Activated T-cell treated with anti-CD3 and anti-CD28 coated beads, Interleukin-2, amount 50 U/mL, for 72 hours (primary cell): ENCODE results near the gene KCND2. TPM values are rescaled to one million over a fixed set of nuclear protein-coding genes. Genes with fewer than 3 reads are reported as not detected.

Experiments
- ATAC-seq, 2 donors: fragments of 150-1000 bp; cut with Tn5 transposase; replicated peaks in 1 of 2; 2 replicates each; pipeline ENCODE4 v1.10.0; 2021; ENCODE audit warnings: moderate library complexity in 2 of 2, mild to moderate bottlenecking in 1 of 2
- DNase-seq, 2 donors: peaks; one replicate each; pipeline ENCODE4 v3.0.0; 2021 to 2022; ENCODE audit warnings: mixed read lengths in 1 of 2
- H3K27ac Mint-ChIP-seq: one replicate; pipeline ENCODE4 v1.8.0; 2022; ENCODE audit warnings: mild to moderate bottlenecking, moderate library complexity, mixed read lengths
- H3K27me3 Mint-ChIP-seq: one replicate; pipeline ENCODE4 v1.8.0; 2022; ENCODE audit warnings: low read depth, mixed read lengths
- H3K36me3 Mint-ChIP-seq, 2 donors: one replicate each; pipeline ENCODE4 v1.8.0; 2022; ENCODE audit warnings: mixed read lengths in 2 of 2, mild to moderate bottlenecking in 1 of 2; ENCODE audit not compliant: insufficient read depth in 2 of 2
- H3K4me1 Mint-ChIP-seq: one replicate; pipeline ENCODE4 v1.8.0; 2022; ENCODE audit warnings: low read depth, mixed read lengths
- H3K4me3 Mint-ChIP-seq, 2 donors: one replicate each; pipeline ENCODE4 v1.8.0; 2022; ENCODE audit warnings: mild to moderate bottlenecking in 2 of 2, mixed read lengths in 2 of 2, moderate library complexity in 2 of 2
- H3K9me3 Mint-ChIP-seq, 2 donors: one replicate each; pipeline ENCODE4 v1.8.0; 2022; ENCODE audit warnings: mixed read lengths in 2 of 2
- total RNA-seq, 2 donors: library from RNA; stranded (reverse); gene quantifications; one replicate each; pipeline ENCODE4 v1.2.3, GENCODE V29; 2022

Gene KCND2
- total RNA-seq, 2 donors from 2014 or later, result not detected

DNA sequence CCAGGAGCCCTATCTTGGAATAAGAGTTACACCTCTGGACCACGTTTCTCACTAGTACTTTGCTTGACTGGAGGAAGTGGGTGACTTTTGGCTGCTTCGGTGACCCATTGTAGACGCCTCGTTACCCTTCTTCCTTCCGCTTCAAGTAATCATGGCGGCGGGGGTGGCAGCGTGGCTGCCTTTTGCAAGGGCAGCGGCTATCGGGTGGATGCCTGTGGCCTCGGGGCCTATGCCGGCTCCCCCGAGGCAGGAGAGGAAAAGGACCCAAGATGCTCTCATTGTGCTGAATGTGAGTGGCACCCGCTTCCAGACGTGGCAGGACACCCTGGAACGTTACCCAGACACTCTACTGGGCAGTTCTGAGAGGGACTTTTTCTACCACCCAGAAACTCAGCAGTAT lies 1.5 kb downstream of the KCND2 start:
- peaks cover 40% of the 10 kb centered on the region for H3K27me3 Mint-ChIP-seq
- ATAC-seq, result no peak
- H3K27ac Mint-ChIP-seq, result no peak overlapping the region
- peaks cover 3% of the 10 kb centered on the region for H3K4me1 Mint-ChIP-seq
- peaks cover 0 to 2% of the 10 kb centered on the region in 2 donors for H3K9me3 Mint-ChIP-seq
- no peak overlapping the region for H3K4me3 Mint-ChIP-seq
- DNase-seq, result no peak
- H3K36me3 Mint-ChIP-seq, result peaks cover 0 to 2% of the 10 kb centered on the region in 2 donors

- DNase-seq (no peak), ATAC-seq (no peak)
- Mint-ChIP-seq H3K9me3 (peaks cover 0 to 2% of the 10 kb centered on the region in 2 donors), H3K36me3 (peaks cover 0 to 2% of the 10 kb centered on the region in 2 donors), H3K27me3 (peaks cover 40% of the 10 kb centered on the region), H3K4me3 (no peak overlapping the region), H3K27ac (no peak overlapping the region), H3K4me1 (peaks cover 3% of the 10 kb centered on the region)
Observed at GRCh38 chr7:120274899-120275298, 1.9 kb downstream of the KCND2 start.

DNA sequence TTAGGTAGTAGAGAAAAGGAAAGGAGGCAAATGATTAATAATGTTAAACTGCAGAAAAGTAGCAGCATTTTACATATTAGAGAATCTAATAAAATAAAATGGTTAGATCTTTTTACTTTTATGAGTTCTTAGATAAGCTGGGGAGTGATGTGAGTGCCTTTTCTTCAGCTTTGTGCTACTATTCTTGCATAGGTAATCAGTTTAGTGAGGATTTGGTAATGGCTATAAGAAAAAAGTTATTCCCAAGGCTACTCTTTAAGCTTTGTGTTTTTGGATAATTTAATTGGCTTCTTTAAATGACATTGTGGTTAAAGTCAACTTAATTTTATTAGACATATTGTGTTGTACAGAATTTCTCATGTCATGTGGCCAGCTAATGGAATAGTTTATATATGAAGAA lies 3.7 kb downstream of the KCND2 start:
- peaks cover 3% of the 10 kb centered on the region for H3K4me1 Mint-ChIP-seq
- H3K36me3 Mint-ChIP-seq, result peaks cover 0 to 2% of the 10 kb centered on the region in 2 donors
- no peak for DNase-seq
- no peak overlapping the region for H3K4me3 Mint-ChIP-seq
- no peak overlapping the region for H3K27ac Mint-ChIP-seq
- peaks cover 32% of the 10 kb centered on the region for H3K27me3 Mint-ChIP-seq
- peaks cover 0 to 2% of the 10 kb centered on the region in 2 donors for H3K9me3 Mint-ChIP-seq
- no peak for ATAC-seq

GRCh38 chr7:120278773-120279172 lies 5.8 kb downstream of the KCND2 start:
- no peaks in the 10 kb centered on the region for H3K4me1 Mint-ChIP-seq
- H3K36me3 Mint-ChIP-seq, result peaks cover 0 to 2% of the 10 kb centered on the region in 2 donors
- H3K27me3 Mint-ChIP-seq, result peaks cover 14% of the 10 kb centered on the region
- peaks cover 3 to 5% of the 10 kb centered on the region in 2 donors for H3K9me3 Mint-ChIP-seq
- H3K27ac Mint-ChIP-seq, result no peak overlapping the region
- ATAC-seq (no peak), DNase-seq (no peak)
- H3K4me3 Mint-ChIP-seq, result no peak overlapping the region

- H3K4me1 Mint-ChIP-seq, result no peaks in the 10 kb centered on the region
Observed at GRCh38 chr7:120280743-120281142, 7.8 kb downstream of the KCND2 start.

DNA sequence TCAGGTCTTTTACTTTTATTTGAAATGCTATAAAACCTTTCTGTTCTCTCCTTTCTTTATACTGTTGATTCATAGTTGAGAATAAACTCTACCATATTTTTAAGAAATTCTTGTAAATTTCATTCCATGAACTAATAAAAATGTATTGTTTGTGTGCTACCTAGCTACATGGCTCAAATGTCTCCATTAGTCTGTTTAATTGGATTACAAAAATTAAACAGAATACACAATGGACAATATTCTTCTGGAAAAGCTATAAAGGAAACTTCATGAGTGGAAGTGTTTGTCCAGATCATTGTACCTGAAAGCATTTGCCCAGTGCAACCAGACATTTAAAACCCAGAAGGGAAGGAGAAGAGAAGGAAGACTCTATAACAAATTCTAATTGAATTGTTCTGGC lies 20.1 kb downstream of the KCND2 start:
- no peaks in the 10 kb centered on the region for H3K36me3 Mint-ChIP-seq
- no peak overlapping the region for H3K4me3 Mint-ChIP-seq
- H3K27me3 Mint-ChIP-seq, result no peaks in the 10 kb centered on the region
- no peak for DNase-seq
- ATAC-seq, result no peak
- H3K27ac Mint-ChIP-seq, result no peak overlapping the region
- H3K9me3 Mint-ChIP-seq, result no peaks in the 10 kb centered on the region
- no peaks in the 10 kb centered on the region for H3K4me1 Mint-ChIP-seq

More at GRCh38 chr7:120280743-120281142, 7.8 kb downstream of the KCND2 start:
- H3K27me3 Mint-ChIP-seq, result no peaks in the 10 kb centered on the region
- ATAC-seq (no peak), DNase-seq (no peak)
- H3K4me3 Mint-ChIP-seq, result no peak overlapping the region
- no peaks in the 10 kb centered on the region for H3K36me3 Mint-ChIP-seq
- H3K27ac Mint-ChIP-seq, result no peak overlapping the region
- H3K9me3 Mint-ChIP-seq, result peaks cover 3% of the 10 kb centered on the region in 2 donors

- Mint-ChIP-seq H3K27ac (no peak overlapping the region), H3K9me3 (peaks cover 0 to 2% of the 10 kb centered on the region in 2 donors), H3K4me3 (no peak overlapping the region), H3K4me1 (no peaks in the 10 kb centered on the region), H3K36me3 (no peaks in the 10 kb centered on the region), H3K27me3 (no peaks in the 10 kb centered on the region)
- DNase-seq, result no peak
- no peak for ATAC-seq
Observed at GRCh38 chr7:120302190-120302589, 29.2 kb downstream of the KCND2 start.

DNA sequence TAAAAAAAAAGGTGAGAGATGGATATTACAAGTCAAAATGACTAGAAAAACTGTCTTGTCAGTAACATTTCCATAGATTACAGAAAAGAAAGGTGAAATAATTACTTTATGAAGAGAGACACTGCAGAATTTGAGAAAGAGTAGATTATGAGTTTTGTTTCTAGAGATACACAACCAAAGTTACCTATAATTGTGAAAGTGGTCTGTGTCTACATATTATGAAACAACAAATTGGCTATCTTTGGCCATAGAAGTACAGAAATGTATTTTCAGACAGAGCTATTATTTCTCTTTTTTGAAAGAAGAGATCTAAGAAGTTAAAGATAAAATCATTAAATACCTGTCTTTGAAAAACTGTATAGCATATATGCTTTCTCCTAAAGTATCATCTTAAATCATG lies 30.1 kb downstream of the KCND2 start:
- DNase-seq (no peak), ATAC-seq (no peak)
- Mint-ChIP-seq H3K4me1 (no peaks in the 10 kb centered on the region), H3K4me3 (no peak overlapping the region), H3K27me3 (no peaks in the 10 kb centered on the region), H3K27ac (no peak overlapping the region), H3K9me3 (peaks cover 0 to 2% of the 10 kb centered on the region in 2 donors), H3K36me3 (no peaks in the 10 kb centered on the region)

DNA sequence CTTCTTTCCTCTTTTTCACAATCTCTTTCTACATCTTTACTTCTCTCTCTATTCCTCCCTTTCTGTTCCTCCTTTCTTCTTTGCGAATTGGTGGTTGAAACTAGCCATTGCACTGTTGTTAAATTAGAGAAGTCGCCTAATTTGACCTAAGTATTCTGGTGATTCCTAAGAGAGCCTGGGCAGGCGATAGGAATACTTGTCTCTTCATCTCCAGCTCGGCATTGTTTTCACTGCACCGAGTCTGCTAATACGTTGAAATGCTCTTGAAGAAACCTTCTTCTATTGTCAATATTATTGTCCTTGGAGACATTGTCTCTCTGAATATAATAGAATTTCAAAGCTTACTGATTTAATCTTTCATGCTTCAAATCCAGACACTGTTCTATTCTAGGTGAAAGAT lies 31.7 kb downstream of the KCND2 start:
- ATAC-seq (no peak), DNase-seq (no peak)
- no peak overlapping the region for H3K4me3 Mint-ChIP-seq
- no peaks in the 10 kb centered on the region for H3K4me1 Mint-ChIP-seq
- H3K27me3 Mint-ChIP-seq, result no peaks in the 10 kb centered on the region
- peaks cover 0 to 2% of the 10 kb centered on the region in 2 donors for H3K9me3 Mint-ChIP-seq
- no peak overlapping the region for H3K27ac Mint-ChIP-seq
- H3K36me3 Mint-ChIP-seq, result no peaks in the 10 kb centered on the region

- DNase-seq (no peak), ATAC-seq (no peak)
- Mint-ChIP-seq H3K27me3 (no peaks in the 10 kb centered on the region), H3K9me3 (peaks cover 0 to 2% of the 10 kb centered on the region in 2 donors), H3K27ac (no peak overlapping the region), H3K4me3 (no peak overlapping the region), H3K4me1 (no peaks in the 10 kb centered on the region), H3K36me3 (no peaks in the 10 kb centered on the region)
Observed at GRCh38 chr7:120307991-120308545, 35.1 kb downstream of the KCND2 start.

GRCh38 chr7:120311028-120311788 lies 38.2 kb downstream of the KCND2 start:
- no peak for ATAC-seq
- no peaks in the 10 kb centered on the region for H3K4me1 Mint-ChIP-seq
- no peaks in the 10 kb centered on the region for H3K36me3 Mint-ChIP-seq
- no peak overlapping the region for H3K27ac Mint-ChIP-seq
- H3K9me3 Mint-ChIP-seq, result peaks cover 0 to 2% of the 10 kb centered on the region in 2 donors
- DNase-seq, result no peak
- H3K27me3 Mint-ChIP-seq, result no peaks in the 10 kb centered on the region
- no peak overlapping the region for H3K4me3 Mint-ChIP-seq

GRCh38 chr7:120320218-120320961 lies 47.4 kb downstream of the KCND2 start:
- Mint-ChIP-seq H3K4me3 (no peak overlapping the region), H3K27ac (no peak overlapping the region), H3K27me3 (no peaks in the 10 kb centered on the region), H3K4me1 (no peaks in the 10 kb centered on the region), H3K9me3 (peaks cover 2 to 5% of the 10 kb centered on the region in 2 donors), H3K36me3 (no peaks in the 10 kb centered on the region)
- DNase-seq (no peak), ATAC-seq (no peak)

GRCh38 chr7:120327054-120327453 lies 54.1 kb downstream of the KCND2 start:
- no peaks in the 10 kb centered on the region for H3K4me1 Mint-ChIP-seq
- H3K4me3 Mint-ChIP-seq, result no peak overlapping the region
- DNase-seq (no peak), ATAC-seq (no peak)
- H3K36me3 Mint-ChIP-seq, result no peaks in the 10 kb centered on the region
- H3K27me3 Mint-ChIP-seq, result no peaks in the 10 kb centered on the region
- H3K9me3 Mint-ChIP-seq, result peaks cover 0 to 3% of the 10 kb centered on the region in 2 donors
- no peak overlapping the region for H3K27ac Mint-ChIP-seq
